Measurements from ENCODE around the gene GAS2. TPM values are rescaled to one million over a fixed set of nuclear protein-coding genes. Genes with fewer than 3 reads are reported as not detected.
A peak's percentile ranks its signal among the peaks of the same experiment; 100 is the strongest.

GAS2 gene
- total RNA-seq, 4 donors from 2014 or later: 0.77 to 21.5 (median 5.1) TPM; not detected in 1

DNA sequence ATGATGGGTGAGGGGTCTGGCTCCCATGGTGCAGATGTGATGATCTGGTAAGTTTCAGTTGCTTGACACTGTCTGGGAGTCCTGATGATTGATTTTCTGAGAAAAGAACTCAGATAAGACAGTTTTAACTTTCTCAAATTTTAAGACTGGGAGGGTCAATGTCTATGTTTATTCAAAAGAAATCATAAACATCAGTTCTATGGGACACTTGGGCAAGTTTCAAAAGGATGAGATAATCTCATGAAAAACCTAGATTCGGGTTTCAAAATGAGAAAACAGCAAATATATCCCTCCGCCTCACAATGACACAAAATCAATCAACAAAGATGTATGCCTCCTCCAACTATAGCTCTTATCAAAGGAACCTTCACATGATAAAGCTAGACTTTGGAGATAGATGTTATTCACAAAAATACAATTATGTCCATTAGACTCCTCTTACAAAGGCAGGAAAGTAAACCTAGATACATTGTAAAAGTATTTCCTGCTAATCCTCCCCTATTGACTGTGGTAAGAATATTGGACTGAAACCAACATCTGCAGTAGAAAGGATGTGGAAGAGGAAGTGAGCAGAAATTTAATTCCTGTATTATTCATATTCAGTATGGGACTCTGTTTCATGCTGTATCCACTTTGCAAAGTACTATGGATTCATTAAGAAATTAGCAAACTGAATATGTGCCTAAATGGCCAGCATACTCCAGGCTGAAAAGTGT, 141.6 kb downstream of the GAS2 start:
- Histone ChIP-seq H3K27me3 (no peaks in the 10 kb centered on the region), H3K9me3 (no peaks in the 10 kb centered on the region), H3K27ac (no peak overlapping the region), H3K4me3 (no peak overlapping the region), H3K4me1 (no peaks in the 10 kb centered on the region), H3K36me3 (no peaks in the 10 kb centered on the region)
- intact Hi-C loops (cut with DNase I; ENCODE audit: low total_unique reads): no loop called here
- TF ChIP-seq, protein P1, sequence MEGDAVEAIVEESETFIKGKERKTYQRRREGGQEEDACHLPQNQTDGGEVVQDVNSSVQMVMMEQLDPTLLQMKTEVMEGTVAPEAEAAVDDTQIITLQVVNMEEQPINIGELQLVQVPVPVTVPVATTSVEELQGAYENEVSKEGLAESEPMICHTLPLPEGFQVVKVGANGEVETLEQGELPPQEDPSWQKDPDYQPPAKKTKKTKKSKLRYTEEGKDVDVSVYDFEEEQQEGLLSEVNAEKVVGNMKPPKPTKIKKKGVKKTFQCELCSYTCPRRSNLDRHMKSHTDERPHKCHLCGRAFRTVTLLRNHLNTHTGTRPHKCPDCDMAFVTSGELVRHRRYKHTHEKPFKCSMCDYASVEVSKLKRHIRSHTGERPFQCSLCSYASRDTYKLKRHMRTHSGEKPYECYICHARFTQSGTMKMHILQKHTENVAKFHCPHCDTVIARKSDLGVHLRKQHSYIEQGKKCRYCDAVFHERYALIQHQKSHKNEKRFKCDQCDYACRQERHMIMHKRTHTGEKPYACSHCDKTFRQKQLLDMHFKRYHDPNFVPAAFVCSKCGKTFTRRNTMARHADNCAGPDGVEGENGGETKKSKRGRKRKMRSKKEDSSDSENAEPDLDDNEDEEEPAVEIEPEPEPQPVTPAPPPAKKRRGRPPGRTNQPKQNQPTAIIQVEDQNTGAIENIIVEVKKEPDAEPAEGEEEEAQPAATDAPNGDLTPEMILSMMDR (IDR thresholded peaks at IDR 0.05): no peak
- no peak for TF ChIP-seq POLR2A (IDR thresholded peaks at IDR 0.05)
- DNase-seq: no peak

DNA sequence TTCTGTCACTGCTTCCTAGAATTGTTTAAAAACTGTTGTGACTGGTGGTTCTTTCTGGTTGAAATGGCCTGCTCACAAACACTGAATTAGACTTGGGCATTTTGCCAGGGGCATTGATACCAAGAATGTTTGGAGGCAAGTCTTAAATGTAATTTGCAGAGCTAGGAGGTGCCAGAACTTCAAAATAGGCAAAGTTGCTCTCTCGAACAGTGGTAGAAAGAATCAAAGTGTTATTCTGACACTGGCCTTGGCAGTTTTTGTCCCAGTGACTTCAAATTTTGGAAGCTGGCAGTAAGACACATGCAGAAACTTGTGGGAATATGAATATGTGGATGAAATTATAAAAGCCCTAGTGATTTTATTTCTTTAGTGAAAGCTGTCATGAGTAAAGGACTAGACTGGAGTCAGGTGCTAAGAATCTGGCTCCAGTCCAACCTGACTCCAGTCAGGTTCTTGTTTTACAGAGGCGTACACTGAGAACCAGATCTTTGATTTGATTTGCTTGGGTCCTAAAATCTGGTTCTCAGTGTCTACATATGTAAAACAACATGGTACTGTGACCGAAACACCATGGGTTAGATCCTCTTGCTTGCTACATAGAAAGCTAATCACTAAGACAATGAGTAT, 142.3 kb downstream of the GAS2 start:
- intact Hi-C loops (cut with DNase I; ENCODE audit: low total_unique reads): no loop called here
- TF ChIP-seq POLR2A (IDR thresholded peaks at IDR 0.05): no peak
- TF ChIP-seq, protein P1 (IDR thresholded peaks at IDR 0.05): no peak

DNA sequence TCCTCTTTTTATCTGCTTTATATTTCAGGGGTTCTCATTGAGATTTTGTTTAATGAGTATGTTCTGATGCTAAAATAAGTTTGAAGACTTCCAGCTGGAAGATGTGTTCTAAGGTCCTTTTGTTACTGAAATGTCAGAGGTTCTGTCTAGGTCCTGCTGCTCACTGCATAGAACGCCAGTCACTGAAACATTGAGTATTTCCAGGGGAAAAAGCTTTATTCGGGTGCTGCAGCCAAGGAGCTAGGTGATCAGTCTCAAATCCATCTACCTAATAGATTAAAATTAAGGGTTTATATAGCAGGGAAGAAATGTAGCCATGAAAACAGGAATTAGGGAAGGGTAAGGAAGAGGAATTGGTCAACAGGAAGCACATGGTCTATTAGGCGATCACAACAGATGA, 143.5 kb downstream of the GAS2 start:
- no peak for TF ChIP-seq POLR2A (IDR thresholded peaks at IDR 0.05)
- TF ChIP-seq, protein P1 (IDR thresholded peaks at IDR 0.05): no peak
- no peaks in the 10 kb centered on the region for H3K9me3 ChIP-seq
- DNase-seq: no peak
- H3K27ac ChIP-seq: no peak overlapping the region
- H3K4me1 ChIP-seq: no peaks in the 10 kb centered on the region
- no peaks in the 10 kb centered on the region for H3K27me3 ChIP-seq
- intact Hi-C loops (cut with DNase I; ENCODE audit: low total_unique reads): no loop called here
- H3K4me3 ChIP-seq: no peak overlapping the region
- no peaks in the 10 kb centered on the region for H3K36me3 ChIP-seq

More for the DNA sequence above, 142.3 kb downstream of the GAS2 start:
- no peaks in the 10 kb centered on the region for H3K27me3 ChIP-seq
- H3K4me3 ChIP-seq: no peak overlapping the region
- no peak for DNase-seq
- H3K36me3 ChIP-seq: no peaks in the 10 kb centered on the region
- no peaks in the 10 kb centered on the region for H3K4me1 ChIP-seq
- no peak overlapping the region for H3K27ac ChIP-seq
- no peaks in the 10 kb centered on the region for H3K9me3 ChIP-seq

DNA sequence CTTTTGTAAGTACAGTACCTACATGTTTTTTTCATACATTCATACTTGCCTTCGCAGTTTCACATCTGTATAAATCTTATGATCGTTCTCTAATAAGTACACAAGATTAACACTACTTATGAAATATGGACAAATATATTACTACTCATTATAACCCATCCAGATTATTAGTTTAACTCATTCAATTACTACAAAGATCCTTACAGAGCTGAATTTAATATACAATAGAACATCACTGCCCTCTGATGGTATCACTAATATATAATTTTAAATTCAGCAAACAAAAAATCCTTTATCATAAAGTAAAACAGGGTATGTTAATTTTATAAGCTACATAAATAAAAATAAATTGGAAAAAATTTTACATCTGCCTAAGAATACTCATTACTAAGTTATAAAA, 155.8 kb downstream of the GAS2 start:
- Histone ChIP-seq H3K36me3 (no peaks in the 10 kb centered on the region), H3K4me1 (no peaks in the 10 kb centered on the region), H3K27me3 (no peaks in the 10 kb centered on the region), H3K4me3 (no peak overlapping the region), H3K27ac (no peak overlapping the region), H3K9me3 (no peaks in the 10 kb centered on the region)
- no peak for DNase-seq
- intact Hi-C loops (cut with DNase I; ENCODE audit: low total_unique reads): no loop called here
- TF ChIP-seq, protein P1 (IDR thresholded peaks at IDR 0.05): no peak

DNA sequence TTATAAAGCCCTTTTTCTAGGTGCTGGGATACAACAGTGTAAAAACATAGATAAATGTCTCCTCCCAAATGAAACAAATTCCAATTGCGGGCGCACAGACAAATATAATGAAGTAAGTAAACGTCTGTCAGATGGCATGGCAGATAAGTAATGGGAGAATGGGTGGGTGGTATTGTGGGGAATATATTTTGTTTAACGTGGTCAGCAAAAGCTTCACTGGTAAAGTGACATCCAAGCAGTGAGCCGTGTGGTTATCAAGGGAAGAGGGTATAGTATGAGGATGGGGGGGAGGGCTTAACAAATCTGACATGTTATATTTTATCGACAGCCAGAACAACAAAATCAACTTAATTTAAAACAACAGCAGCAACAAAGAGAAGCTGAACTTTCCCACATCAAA, 162.0 kb downstream of the GAS2 start:
- no peaks in the 10 kb centered on the region for H3K4me1 ChIP-seq
- no peaks in the 10 kb centered on the region for H3K36me3 ChIP-seq
- DNase-seq: no peak
- intact Hi-C loops (cut with DNase I; ENCODE audit: low total_unique reads): no loop called here
- TF ChIP-seq, protein P1 (IDR thresholded peaks at IDR 0.05): no peak
- TF ChIP-seq POLR2A (IDR thresholded peaks at IDR 0.05): no peak
- no peak overlapping the region for H3K27ac ChIP-seq
- no peaks in the 10 kb centered on the region for H3K27me3 ChIP-seq
- H3K4me3 ChIP-seq: peak overlapping the region in 1 of 2 donors; percentile 92
- H3K9me3 ChIP-seq: no peaks in the 10 kb centered on the region

All from uterus (tissue), 4 donors.